ENCODE results near the gene CA4. TPM values are rescaled to one million over a fixed set of nuclear protein-coding genes. Genes with fewer than 3 reads are reported as not detected.

The CA4 gene
- polyA plus RNA-seq, 1 experiment: not detected

DNA sequence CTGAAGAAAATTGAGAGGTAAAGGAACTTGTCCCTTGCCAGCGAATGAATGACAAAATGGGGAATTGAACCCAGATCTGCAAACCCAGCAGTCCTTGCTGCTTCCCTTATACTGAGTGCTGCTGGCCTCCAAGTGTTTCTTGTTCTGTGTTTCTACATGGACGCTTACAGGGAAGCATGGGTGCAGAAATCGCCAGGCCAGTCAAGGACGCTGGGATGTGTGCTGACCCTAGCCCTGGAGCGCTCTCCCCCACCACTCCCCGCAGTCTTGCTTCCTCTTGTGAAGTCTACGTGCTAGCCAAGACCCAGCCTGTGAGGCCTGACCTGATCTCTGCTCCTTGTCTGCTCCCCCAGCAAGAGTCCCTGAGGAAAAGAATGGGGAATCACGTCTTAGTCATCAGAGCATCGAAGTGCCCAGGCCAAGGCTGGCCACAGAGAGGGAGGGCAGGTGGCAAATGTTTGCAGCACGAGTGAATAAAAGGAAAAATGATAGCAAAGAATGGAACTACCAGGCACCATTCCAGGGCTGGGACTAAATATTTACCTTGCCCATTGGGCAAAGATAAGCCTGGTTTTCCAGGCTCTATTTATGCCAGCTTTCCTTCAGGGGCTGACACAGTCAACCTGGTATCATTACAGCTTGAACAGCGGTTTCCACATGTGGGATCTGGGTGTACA is 17.4 kb downstream of the CA4 start:
- CTCF ChIA-PET: interaction anchor here (0.6 kb wide), 1 partner anchor 270 kb away, joined by 3 read pairs; no protein-coding TSS in a partner anchor
- no peak for DNase-seq (ENCODE audit: low read depth, low spot score)
- H3K4me3 ChIP-seq (ENCODE audit: low read depth, low read length): no peak overlapping the region
- no peak overlapping the region for H3K27ac ChIP-seq (ENCODE audit: low read depth, low read length)
- H3K27me3 ChIP-seq (ENCODE audit: control insufficient read depth, insufficient read depth, low read length): peaks cover 4% of the 10 kb centered on the region
- POLR2A ChIA-PET: interaction anchor here (0.6 kb wide), 2 partner anchors 223 to 351 kb away, joined by 4 to 11 read pairs; no protein-coding TSS in a partner anchor
- no peaks in the 10 kb centered on the region for H3K9me3 ChIP-seq (ENCODE audit: control insufficient read depth, insufficient read depth, low read length)
- TF ChIP-seq, protein P1, sequence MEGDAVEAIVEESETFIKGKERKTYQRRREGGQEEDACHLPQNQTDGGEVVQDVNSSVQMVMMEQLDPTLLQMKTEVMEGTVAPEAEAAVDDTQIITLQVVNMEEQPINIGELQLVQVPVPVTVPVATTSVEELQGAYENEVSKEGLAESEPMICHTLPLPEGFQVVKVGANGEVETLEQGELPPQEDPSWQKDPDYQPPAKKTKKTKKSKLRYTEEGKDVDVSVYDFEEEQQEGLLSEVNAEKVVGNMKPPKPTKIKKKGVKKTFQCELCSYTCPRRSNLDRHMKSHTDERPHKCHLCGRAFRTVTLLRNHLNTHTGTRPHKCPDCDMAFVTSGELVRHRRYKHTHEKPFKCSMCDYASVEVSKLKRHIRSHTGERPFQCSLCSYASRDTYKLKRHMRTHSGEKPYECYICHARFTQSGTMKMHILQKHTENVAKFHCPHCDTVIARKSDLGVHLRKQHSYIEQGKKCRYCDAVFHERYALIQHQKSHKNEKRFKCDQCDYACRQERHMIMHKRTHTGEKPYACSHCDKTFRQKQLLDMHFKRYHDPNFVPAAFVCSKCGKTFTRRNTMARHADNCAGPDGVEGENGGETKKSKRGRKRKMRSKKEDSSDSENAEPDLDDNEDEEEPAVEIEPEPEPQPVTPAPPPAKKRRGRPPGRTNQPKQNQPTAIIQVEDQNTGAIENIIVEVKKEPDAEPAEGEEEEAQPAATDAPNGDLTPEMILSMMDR (IDR thresholded peaks at IDR 0.05; ENCODE audit: low read depth, low read length): no peak

DNA sequence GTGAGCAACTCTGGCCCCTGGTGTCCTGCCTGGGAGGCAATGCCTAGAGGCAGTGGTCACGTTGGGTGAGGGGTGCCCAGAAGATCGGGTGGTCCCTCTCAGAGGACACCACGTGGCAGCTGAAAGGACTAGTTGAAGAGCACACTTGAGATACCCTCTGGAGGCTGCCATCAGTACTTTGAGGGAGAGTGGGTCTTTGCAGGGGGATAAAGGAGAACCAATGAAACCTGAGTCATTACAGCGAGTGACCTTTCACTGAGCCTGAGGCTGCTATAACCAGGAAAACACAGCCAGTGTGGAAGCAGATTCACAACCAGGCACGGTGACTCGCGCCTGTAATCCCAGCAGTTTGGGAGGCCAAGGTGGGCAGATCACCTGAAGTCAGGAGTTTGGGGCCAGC is 18.9 kb downstream of the CA4 start:
- TF ChIP-seq, protein P1 (IDR thresholded peaks at IDR 0.05; ENCODE audit: low read depth, low read length): no peak
- DNase-seq (ENCODE audit: low read depth, low spot score): no peak
- ChIA-PET POLR2A (no interaction called here), CTCF (interaction anchor here (0.7 to 1.8 kb wide), 2 partner anchors 34 to 36 kb away, joined by 4 to 7 read pairs; no protein-coding TSS in a partner anchor)
- Histone ChIP-seq H3K9me3 (ENCODE audit: control insufficient read depth, insufficient read depth, low read length) (no peaks in the 10 kb centered on the region), H3K27ac (ENCODE audit: low read depth, low read length) (no peak overlapping the region), H3K27me3 (ENCODE audit: control insufficient read depth, insufficient read depth, low read length) (peaks cover 4% of the 10 kb centered on the region), H3K4me3 (ENCODE audit: low read depth, low read length) (no peak overlapping the region)

DNA sequence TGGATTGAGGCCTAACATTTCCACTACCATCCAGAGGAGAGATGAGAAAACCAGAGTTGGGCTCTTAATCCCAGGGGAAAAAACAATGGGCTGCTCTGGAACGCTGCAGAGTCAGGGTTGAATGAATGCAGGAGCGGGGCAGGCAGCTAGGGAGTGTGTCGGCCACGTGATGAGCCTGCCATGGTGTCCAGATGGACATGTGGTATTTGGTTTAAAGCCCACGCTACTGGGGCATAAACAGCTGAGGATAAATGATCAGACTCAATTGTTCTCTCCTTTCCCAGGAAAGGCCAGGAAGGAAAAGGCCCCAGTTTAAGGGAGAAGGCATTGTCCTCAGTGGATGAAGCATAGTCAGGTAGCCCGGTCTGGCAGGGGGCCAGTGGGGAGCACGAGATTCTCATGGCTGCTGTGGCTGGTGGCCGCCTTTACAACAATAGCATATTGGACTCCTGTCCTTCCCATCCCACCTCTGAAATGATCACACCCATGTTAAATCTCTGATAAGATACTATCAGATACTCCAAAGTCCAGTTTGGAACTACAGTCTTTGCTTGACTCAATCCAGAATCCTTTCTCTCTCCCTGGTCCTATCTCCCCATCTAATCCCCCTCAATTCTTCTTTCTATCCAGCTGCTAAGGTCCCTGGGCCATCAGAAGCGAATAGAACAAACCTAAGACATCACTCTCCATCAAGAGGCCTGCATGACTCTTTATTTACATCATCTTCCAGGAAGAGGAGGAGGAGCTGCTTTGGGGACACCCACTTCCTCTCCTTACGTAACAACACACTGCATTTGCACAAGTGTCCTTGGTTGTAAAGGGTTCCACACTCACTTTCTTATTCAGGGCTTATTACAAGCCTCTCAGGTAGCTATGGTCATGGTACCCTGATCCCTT is 20.4 kb downstream of the CA4 start:
- no peak for DNase-seq (ENCODE audit: low read depth, low spot score)
- peaks cover 4% of the 10 kb centered on the region for H3K27me3 ChIP-seq (ENCODE audit: control insufficient read depth, insufficient read depth, low read length)
- no peak overlapping the region for H3K4me3 ChIP-seq (ENCODE audit: low read depth, low read length)
- H3K9me3 ChIP-seq (ENCODE audit: control insufficient read depth, insufficient read depth, low read length): no peaks in the 10 kb centered on the region
- TF ChIP-seq, protein P1 (IDR thresholded peaks at IDR 0.05; ENCODE audit: low read depth, low read length): no peak
- no peak overlapping the region for H3K27ac ChIP-seq (ENCODE audit: low read depth, low read length)
- CTCF ChIA-PET: interaction anchor here (1.7 to 1.8 kb wide), 2 partner anchors 30 to 36 kb away, joined by 7 to 12 read pairs; no protein-coding TSS in a partner anchor
- POLR2A ChIA-PET: no interaction called here

DNA sequence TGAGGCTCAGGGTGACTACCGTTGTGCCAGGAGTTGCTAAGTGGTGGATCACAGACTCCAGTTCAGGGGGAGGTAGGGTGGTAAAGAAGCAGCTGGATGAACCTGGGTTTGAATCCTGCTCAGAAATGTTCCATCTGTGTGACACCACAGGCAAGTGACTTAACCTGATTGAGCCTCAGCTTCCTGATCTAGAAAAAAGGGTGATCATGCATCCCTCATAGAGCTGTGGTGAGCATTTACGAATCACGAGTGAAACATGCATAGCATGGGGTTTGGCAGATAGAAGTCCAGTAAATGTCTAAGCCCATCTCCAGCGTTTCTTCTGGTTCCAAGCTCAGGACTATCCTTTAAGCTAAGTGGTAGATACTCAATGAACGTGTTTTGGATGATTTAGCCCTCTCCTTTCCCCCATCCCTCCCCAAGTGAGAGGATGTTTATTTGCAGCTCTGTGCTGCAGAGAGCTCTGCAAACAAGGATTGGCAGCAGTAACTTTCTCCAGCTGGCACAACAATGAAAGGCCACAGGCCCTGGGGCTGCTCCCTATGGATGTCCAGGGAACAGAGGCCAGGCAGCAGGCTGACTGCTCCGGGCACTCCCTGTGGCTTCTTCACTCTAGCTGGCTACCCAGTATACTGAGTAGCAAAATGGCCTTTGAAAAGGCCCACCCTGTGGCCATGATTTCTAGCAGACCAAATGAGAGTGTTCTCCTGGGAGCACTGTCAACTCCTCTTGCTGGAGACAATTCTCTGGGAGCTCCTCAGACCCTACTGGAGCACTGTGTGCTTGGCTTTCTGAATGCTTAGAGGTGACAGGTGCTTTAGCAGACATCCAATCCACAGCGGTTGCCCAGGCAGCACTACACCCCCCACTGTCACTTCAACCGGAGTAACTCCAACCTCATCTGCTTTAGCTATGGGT is 21.3 kb downstream of the CA4 start:
- Histone ChIP-seq H3K27ac (ENCODE audit: low read depth, low read length) (peak overlapping the region; percentile 21), H3K9me3 (ENCODE audit: control insufficient read depth, insufficient read depth, low read length) (no peaks in the 10 kb centered on the region), H3K27me3 (ENCODE audit: control insufficient read depth, insufficient read depth, low read length) (peaks cover 1% of the 10 kb centered on the region), H3K4me3 (ENCODE audit: low read depth, low read length) (no peak overlapping the region)
- CTCF ChIA-PET: interaction anchor here (0.7 to 1.7 kb wide), 2 partner anchors 30 to 60 kb away, joined by 3 to 12 read pairs; no protein-coding TSS in a partner anchor
- DNase-seq (ENCODE audit: low read depth, low spot score): no peak
- POLR2A ChIA-PET: no interaction called here
- TF ChIP-seq, protein P1 (IDR thresholded peaks at IDR 0.05; ENCODE audit: low read depth, low read length): no peak
